HepG2 (cell line): ENCODE measurements around the gene HSPA1A. TPM values are rescaled to one million over a fixed set of nuclear protein-coding genes. Genes with fewer than 3 reads are reported as not detected.
A peak's percentile ranks its signal among the peaks of the same experiment; 100 is the strongest.

ENCODE experiments used
- FIP1L1 ChIP-seq: fragments of 200-400 bp; formaldehyde crosslinking; IDR thresholded peaks from 2 replicates; pipeline ENCODE4 v1.6.1; 2018; ENCODE audit warnings: low read depth, mild to moderate bottlenecking, low read length, moderate library complexity, borderline replicate concordance; ENCODE audit not compliant: insufficient read depth
- IKZF1 ChIP-seq: fragments of 450-650 bp; IDR thresholded peaks from 2 replicates; pipeline ENCODE4 v1.7.1; 2016
- ISX ChIP-seq: sonication (generic); formaldehyde crosslinking; conservative IDR thresholded peaks from 2 replicates; pipeline ENCODE4 v1.5.0; 2020; ENCODE audit warnings: missing genetic modification reagents
- KAT2B ChIP-seq: fragments of 150-350 bp; IDR thresholded peaks from 2 replicates; pipeline ENCODE4 v1.6.1; 2014; ENCODE audit warnings: low read depth, low read length, borderline replicate concordance
- KLF6 ChIP-seq: IDR thresholded peaks from 2 replicates; pipeline ENCODE4 v1.8.0; 2016; ENCODE audit warnings: missing biosample characterization, missing genetic modification reagents
- NONO ChIP-seq, 2 experiments: fragments of 450-650 bp in 1 of 2; sonication (generic) in 1 of 2; formaldehyde crosslinking in 1 of 2; IDR thresholded peaks in 1 of 2; conservative IDR thresholded peaks in 1 of 2; 2 replicates each; pipeline versions ENCODE4 v1.6.1 to v1.8.0; 2017 to 2022; ENCODE audit warnings: mild to moderate bottlenecking in 1 of 2, missing genetic modification reagents in 1 of 2, moderate library complexity in 1 of 2
- RARA ChIP-seq: IDR thresholded peaks from 2 replicates; pipeline ENCODE4 v1.6.1; 2016; ENCODE audit warnings: missing genetic modification reagents, missing compliant biosample characterization
- RBM22 ChIP-seq: fragments of 200-400 bp; formaldehyde crosslinking; optimal IDR thresholded peaks from 2 replicates; pipeline ENCODE3; 2017; ENCODE audit warnings: mild to moderate bottlenecking, low read length, moderate library complexity
- SIX1 ChIP-seq: sonication (generic); formaldehyde crosslinking; IDR thresholded peaks from 2 replicates; pipeline ENCODE4 v1.4.0; 2020; ENCODE audit warnings: missing genetic modification reagents, borderline replicate concordance
- TARDBP ChIP-seq: sonication (generic); formaldehyde crosslinking; IDR thresholded peaks from 2 replicates; pipeline ENCODE4 v1.8.0; 2022; ENCODE audit warnings: mild to moderate bottlenecking, missing genetic modification reagents
- THAP11 ChIP-seq: IDR thresholded peaks from 2 replicates; pipeline ENCODE4 v1.6.1; 2016; ENCODE audit warnings: missing biosample characterization, missing genetic modification reagents
- U2AF1 ChIP-seq: fragments of 200-400 bp; formaldehyde crosslinking; optimal IDR thresholded peaks from 2 replicates; pipeline ENCODE3; 2017; ENCODE audit warnings: mild to moderate bottlenecking, low read depth, low read length
- ZBTB7B ChIP-seq: sonication (generic); formaldehyde crosslinking; IDR thresholded peaks from 2 replicates; pipeline ENCODE4 v1.4.0; 2020; ENCODE audit warnings: missing genetic modification reagents
- ZNF567 ChIP-seq: sonication (generic); formaldehyde crosslinking; IDR thresholded peaks from 2 replicates; pipeline ENCODE4 v1.8.1; 2023; ENCODE audit warnings: mild to moderate bottlenecking, missing genetic modification reagents, borderline replicate concordance
- polyA plus RNA-seq, 8 experiments: library from polyadenylated mRNA; depleted of rRNA in 3 of 8; stranded (reverse) in 7 of 8; unstranded in 1 of 8; fragments of >200 nt; fragmentation: Illumina TruSeq in 4 of 8; extraction: Trizol in 4 of 8; gene quantifications; 2 replicates each; pipeline versions ENCODE4 v1.2.1 to v1.2.3, GENCODE V29; 2011 to 2016; ENCODE audit warnings: low read depth in 4 of 8, missing spikeins in 1 of 8, mixed read lengths in 1 of 8; ENCODE audit not compliant: insufficient read depth in 1 of 8
- total RNA-seq, 5 experiments: library from RNA; depleted of rRNA; stranded (reverse); fragments of >200 nt; fragmentation: Illumina TruSeq; extraction: Trizol; gene quantifications; 2 replicates each; pipeline ENCODE4 v1.2.3, GENCODE V29; 2016; ENCODE audit warnings: low read depth in 1 of 5
- TF ChIP-seq, protein P1 (sequence below): sonication (generic); formaldehyde crosslinking; IDR thresholded peaks from 2 replicates; pipeline ENCODE4 v1.4.0; 2020; ENCODE audit warnings: missing genetic modification reagents
- TF ChIP-seq, protein P2 (sequence below): sonication (generic); formaldehyde crosslinking; IDR thresholded peaks from 2 replicates; pipeline ENCODE4 v1.8.1; 2023; ENCODE audit warnings: mild to moderate bottlenecking, missing genetic modification reagents
- TF ChIP-seq, protein P3 (sequence below): sonication (generic); formaldehyde crosslinking; IDR thresholded peaks from 2 replicates; pipeline ENCODE4 v1.8.1; 2023; ENCODE audit warnings: missing genetic modification reagents, mild to moderate bottlenecking, borderline replicate concordance
- TF ChIP-seq, protein P4 (sequence below): sonication (generic); formaldehyde crosslinking; IDR thresholded peaks from 2 replicates; pipeline ENCODE4 v1.4.0; 2020; ENCODE audit warnings: mild to moderate bottlenecking, low read depth, missing genetic modification reagents
- TF ChIP-seq, protein P5 (sequence below): sonication (generic); formaldehyde crosslinking; IDR thresholded peaks from 2 replicates; pipeline ENCODE4 v1.5.1; 2020; ENCODE audit warnings: mild to moderate bottlenecking, missing genetic modification reagents, borderline replicate concordance
- TF ChIP-seq, protein P6 (sequence below): sonication (generic); formaldehyde crosslinking; IDR thresholded peaks from 2 replicates; pipeline ENCODE4 v1.4.0; 2020; ENCODE audit warnings: missing genetic modification reagents, mild to moderate bottlenecking, borderline replicate concordance

Gene HSPA1A
- total and polyA plus RNA-seq, 2 of the 13 experiments (the other 11 are each of a cell fraction or from before 2014, with no cell fraction given), result 44.5 to 85.0 TPM

DNA sequence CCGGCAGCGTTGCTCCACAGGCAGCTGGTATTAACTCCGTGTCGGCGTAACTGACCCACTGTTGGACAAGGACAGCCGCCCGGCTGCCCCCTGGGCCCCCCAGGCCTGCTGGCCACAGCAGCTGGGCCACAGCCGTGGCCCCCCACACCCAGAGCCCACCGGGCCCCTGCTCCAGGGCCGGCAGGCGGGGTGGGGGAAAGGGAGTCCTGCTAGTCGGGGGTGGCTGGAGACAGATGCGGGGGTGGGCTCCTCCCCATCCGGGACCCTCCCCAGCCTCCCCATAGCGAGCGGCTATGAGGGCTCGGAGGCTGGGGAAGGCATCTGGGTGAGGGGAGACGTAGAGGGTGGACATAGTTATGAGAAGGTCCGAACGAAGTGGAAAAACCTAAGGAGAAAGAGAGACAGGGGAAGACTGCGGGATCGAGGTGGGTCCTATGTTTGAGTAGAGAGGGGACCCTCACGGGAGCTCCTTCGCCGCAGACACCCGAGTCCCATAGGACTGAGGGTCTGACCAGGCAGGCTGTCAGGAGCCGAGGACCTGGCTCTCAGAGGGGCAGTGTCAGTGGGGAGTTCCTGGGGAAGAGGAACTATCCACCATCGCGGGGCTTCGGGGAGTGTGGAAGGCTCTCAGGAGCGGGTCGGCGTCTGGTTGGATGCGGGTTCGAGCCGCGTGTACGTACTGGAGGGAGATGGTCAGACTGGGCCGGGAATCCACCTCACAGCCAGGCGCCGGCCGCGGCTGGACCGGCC is 20.3 kb upstream of the HSPA1A start (continued):
- TF ChIP-seq, protein P1, sequence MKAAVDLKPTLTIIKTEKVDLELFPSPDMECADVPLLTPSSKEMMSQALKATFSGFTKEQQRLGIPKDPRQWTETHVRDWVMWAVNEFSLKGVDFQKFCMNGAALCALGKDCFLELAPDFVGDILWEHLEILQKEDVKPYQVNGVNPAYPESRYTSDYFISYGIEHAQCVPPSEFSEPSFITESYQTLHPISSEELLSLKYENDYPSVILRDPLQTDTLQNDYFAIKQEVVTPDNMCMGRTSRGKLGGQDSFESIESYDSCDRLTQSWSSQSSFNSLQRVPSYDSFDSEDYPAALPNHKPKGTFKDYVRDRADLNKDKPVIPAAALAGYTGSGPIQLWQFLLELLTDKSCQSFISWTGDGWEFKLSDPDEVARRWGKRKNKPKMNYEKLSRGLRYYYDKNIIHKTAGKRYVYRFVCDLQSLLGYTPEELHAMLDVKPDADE (CRISPR knock-in tag), result no peak
- TF ChIP-seq NONO (IDR thresholded peaks at IDR 0.05) (no peak), NONO (CRISPR knock-in tag; conservative IDR thresholded peaks at IDR 0.05) (no peak; the same call in none of the 2 replicates), FIP1L1 (no peak), SIX1 (CRISPR knock-in tag) (no peak), RBM22 (no peak), ISX (CRISPR knock-in tag) (no peak), ZNF567 (CRISPR knock-in tag) (no peak; the same call in 1 of the 2 replicates), U2AF1 (no peak), THAP11 (CRISPR knock-in tag) (no peak), KLF6 (no peak), KAT2B (no peak), IKZF1 (no peak), RARA (CRISPR knock-in tag) (0 out of 2 replicates have a peak, but pooled peaks have one; percentile 16), TARDBP (no peak), ZBTB7B (CRISPR knock-in tag) (peak; percentile 61)
- TF ChIP-seq, protein P2, sequence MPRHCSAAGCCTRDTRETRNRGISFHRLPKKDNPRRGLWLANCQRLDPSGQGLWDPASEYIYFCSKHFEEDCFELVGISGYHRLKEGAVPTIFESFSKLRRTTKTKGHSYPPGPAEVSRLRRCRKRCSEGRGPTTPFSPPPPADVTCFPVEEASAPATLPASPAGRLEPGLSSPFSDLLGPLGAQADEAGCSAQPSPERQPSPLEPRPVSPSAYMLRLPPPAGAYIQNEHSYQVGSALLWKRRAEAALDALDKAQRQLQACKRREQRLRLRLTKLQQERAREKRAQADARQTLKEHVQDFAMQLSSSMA (CRISPR knock-in tag), result no peak
- TF ChIP-seq, protein P3, sequence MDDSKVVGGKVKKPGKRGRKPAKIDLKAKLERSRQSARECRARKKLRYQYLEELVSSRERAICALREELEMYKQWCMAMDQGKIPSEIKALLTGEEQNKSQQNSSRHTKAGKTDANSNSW, result no peak; the same call in 1 of the 2 replicates
- TF ChIP-seq, protein P4, sequence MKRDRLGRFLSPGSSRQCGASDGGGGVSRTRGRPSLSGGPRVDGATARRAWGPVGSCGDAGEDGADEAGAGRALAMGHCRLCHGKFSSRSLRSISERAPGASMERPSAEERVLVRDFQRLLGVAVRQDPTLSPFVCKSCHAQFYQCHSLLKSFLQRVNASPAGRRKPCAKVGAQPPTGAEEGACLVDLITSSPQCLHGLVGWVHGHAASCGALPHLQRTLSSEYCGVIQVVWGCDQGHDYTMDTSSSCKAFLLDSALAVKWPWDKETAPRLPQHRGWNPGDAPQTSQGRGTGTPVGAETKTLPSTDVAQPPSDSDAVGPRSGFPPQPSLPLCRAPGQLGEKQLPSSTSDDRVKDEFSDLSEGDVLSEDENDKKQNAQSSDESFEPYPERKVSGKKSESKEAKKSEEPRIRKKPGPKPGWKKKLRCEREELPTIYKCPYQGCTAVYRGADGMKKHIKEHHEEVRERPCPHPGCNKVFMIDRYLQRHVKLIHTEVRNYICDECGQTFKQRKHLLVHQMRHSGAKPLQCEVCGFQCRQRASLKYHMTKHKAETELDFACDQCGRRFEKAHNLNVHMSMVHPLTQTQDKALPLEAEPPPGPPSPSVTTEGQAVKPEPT (CRISPR knock-in tag), result no peak
- TF ChIP-seq, protein P5, sequence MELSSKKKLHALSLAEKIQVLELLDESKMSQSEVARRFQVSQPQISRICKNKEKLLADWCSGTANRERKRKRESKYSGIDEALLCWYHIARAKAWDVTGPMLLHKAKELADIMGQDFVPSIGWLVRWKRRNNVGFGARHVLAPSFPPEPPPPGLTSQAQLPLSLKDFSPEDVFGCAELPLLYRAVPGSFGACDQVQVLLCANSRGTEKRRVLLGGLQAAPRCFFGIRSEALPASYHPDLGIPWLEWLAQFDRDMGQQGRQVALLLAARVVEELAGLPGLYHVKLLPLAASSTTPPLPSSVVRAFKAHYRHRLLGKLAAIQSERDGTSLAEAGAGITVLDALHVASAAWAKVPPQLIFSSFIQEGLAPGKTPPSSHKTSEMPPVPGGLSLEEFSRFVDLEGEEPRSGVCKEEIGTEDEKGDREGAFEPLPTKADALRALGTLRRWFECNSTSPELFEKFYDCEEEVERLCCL (CRISPR knock-in tag), result peak; percentile 46; the same call in 1 of the 2 replicates
- TF ChIP-seq, protein P6, sequence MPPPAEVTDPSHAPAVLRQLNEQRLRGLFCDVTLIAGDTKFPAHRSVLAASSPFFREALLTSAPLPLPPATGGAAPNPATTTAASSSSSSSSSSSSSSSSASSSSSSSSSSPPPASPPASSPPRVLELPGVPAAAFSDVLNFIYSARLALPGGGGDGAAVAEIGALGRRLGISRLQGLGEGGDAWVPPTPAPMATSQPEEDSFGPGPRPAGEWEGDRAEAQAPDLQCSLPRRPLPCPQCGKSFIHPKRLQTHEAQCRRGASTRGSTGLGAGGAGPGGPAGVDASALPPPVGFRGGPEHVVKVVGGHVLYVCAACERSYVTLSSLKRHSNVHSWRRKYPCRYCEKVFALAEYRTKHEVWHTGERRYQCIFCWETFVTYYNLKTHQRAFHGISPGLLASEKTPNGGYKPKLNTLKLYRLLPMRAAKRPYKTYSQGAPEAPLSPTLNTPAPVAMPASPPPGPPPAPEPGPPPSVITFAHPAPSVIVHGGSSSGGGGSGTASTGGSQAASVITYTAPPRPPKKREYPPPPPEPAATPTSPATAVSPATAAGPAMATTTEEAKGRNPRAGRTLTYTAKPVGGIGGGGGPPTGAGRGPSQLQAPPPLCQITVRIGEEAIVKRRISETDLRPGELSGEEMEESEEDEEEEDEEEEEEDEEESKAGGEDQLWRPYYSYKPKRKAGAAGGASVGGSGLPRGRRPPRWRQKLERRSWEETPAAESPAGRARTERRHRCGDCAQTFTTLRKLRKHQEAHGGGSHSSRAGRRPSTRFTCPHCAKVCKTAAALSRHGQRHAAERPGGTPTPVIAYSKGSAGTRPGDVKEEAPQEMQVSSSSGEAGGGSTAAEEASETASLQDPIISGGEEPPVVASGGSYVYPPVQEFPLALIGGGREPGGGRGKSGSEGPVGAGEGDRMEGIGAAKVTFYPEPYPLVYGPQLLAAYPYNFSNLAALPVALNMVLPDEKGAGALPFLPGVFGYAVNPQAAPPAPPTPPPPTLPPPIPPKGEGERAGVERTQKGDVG, result no peak
